B cell (primary cell): ENCODE measurements around the gene LHX5. TPM values are rescaled to one million over a fixed set of nuclear protein-coding genes. Genes with fewer than 3 reads are reported as not detected.

ENCODE experiments used
- ATAC-seq: fragments of 200-7000 bp; cut with Tn5 transposase; one replicate; pipeline ENCODE4 v1.10.0; 2021; ENCODE audit warnings: low read depth, mild to moderate bottlenecking, moderate number of reproducible peaks, moderate library complexity
- CTCF ChIA-PET: fragments of 350-600 bp; sonication (Branson Sonifier 250); formaldehyde crosslinking; loops from one replicate; lab custom pipeline; 2021; ENCODE audit warnings: antibody characterized with exemption, inconsistent platforms; lab: Charles Lee
- POLR2A ChIA-PET: fragments of 350-600 bp; sonication (Branson Sonifier 250); formaldehyde crosslinking; loops from one replicate; lab custom pipeline; 2021; ENCODE audit warnings: antibody characterized with exemption; lab: Charles Lee
- DNase-seq: peaks from one replicate; pipeline ENCODE4 v3.0.0; 2013
- H2AFZ ChIP-seq: 2 replicates; pipeline ENCODE4 v1.6.1; 2012; ENCODE audit warnings: mild to moderate bottlenecking, low read depth, low read length; ENCODE audit not compliant: insufficient read depth, poor library complexity, severe bottlenecking
- H3K27ac ChIP-seq, 2 donors: 1 replicate in 1 of 2; 2 replicates in 1 of 2; pipeline ENCODE4 v1.5.1; 2012 to 2013; ENCODE audit warnings: low read length in 2 of 2, mild to moderate bottlenecking in 2 of 2, moderate library complexity in 1 of 2
- H3K27me3 ChIP-seq, 4 experiments: fragments of 200-600 bp in 1 of 4; sonication (generic) in 1 of 4; replicated peaks in 1 of 4; 1 replicate in 2 of 4; 2 replicates in 2 of 4; pipeline versions ENCODE4 v1.6.1 to v1.7.0; 2013 to 2016; ENCODE audit warnings: low read length in 3 of 4, mild to moderate bottlenecking in 2 of 4, mixed read lengths in 1 of 4, moderate library complexity in 1 of 4; ENCODE audit not compliant: insufficient read depth in 4 of 4, control insufficient read depth in 3 of 4; ENCODE audit errors: control extremely low read depth in 1 of 4
- H3K36me3 ChIP-seq, 2 experiments: replicated peaks in 1 of 2; 1 replicate in 1 of 2; 2 replicates in 1 of 2; pipeline versions ENCODE4 v1.6.1 to v1.7.1; 2013; ENCODE audit warnings: low read length in 1 of 2; ENCODE audit not compliant: insufficient read depth in 2 of 2, control insufficient read depth in 1 of 2; ENCODE audit errors: control extremely low read depth in 1 of 2, extremely low read depth in 1 of 2
- H3K4me1 ChIP-seq, 2 donors: fragments of 200-600 bp in 1 of 2; sonication (generic) in 1 of 2; 1 replicate in 1 of 2; 2 replicates in 1 of 2; pipeline versions ENCODE4 v1.5.1 to v1.6.1; 2013 to 2017; ENCODE audit warnings: low read length in 2 of 2; ENCODE audit not compliant: control insufficient read depth in 2 of 2, insufficient read depth in 2 of 2
- H3K4me2 ChIP-seq: replicated peaks from 2 replicates; pipeline ENCODE3; 2012; ENCODE audit warnings: mild to moderate bottlenecking, low read depth, low read length; ENCODE audit not compliant: poor library complexity, severe bottlenecking
- H3K4me3 ChIP-seq, 5 experiments: fragments of 200-600 bp in 1 of 5; sonication (generic) in 1 of 5; 1 replicate in 3 of 5; 2 replicates in 2 of 5; pipeline versions ENCODE4 v1.5.1 to v1.7.0; 2011 to 2016; ENCODE audit warnings: low read length in 4 of 5, mild to moderate bottlenecking in 4 of 5, low read depth in 2 of 5, control low read depth in 1 of 5, moderate library complexity in 1 of 5; ENCODE audit not compliant: insufficient read depth in 1 of 5; ENCODE audit errors: control extremely low read depth in 1 of 5, extremely low read depth in 1 of 5
- H3K79me2 ChIP-seq: fragments of 200-600 bp; sonication (generic); one replicate; pipeline ENCODE4 v1.6.0; 2016; ENCODE audit warnings: low read length; ENCODE audit not compliant: control insufficient read depth, insufficient read depth
- H3K9ac ChIP-seq: fragments of 200-600 bp; sonication (generic); 2 replicates; pipeline ENCODE4 v1.6.1; 2017; ENCODE audit warnings: mild to moderate bottlenecking, low read length, moderate library complexity
- H3K9me3 ChIP-seq, 3 donors: one replicate each; pipeline versions ENCODE4 v1.6.1 to v1.7.1; 2013; ENCODE audit warnings: low read length in 2 of 3; ENCODE audit not compliant: control insufficient read depth in 2 of 3, insufficient read depth in 1 of 3; ENCODE audit errors: control extremely low read depth in 1 of 3
- H4K20me1 ChIP-seq: 2 replicates; pipeline ENCODE4 v1.6.0; 2012; ENCODE audit warnings: mild to moderate bottlenecking, low read length; ENCODE audit not compliant: insufficient read depth, control insufficient read depth, poor library complexity, severe bottlenecking
- H3K27ac Mint-ChIP-seq: one replicate; pipeline ENCODE4 v1.8.0; 2021; ENCODE audit warnings: mixed read lengths
- H3K27me3 Mint-ChIP-seq: one replicate; pipeline ENCODE4 v1.8.0; 2021; ENCODE audit warnings: mixed read lengths
- H3K4me1 Mint-ChIP-seq: one replicate; pipeline ENCODE4 v1.8.0; 2021; ENCODE audit warnings: mixed read lengths
- H3K4me3 Mint-ChIP-seq: one replicate; pipeline ENCODE4 v1.8.0; 2021; ENCODE audit warnings: mixed read lengths
- H3K9me3 Mint-ChIP-seq: one replicate; pipeline ENCODE4 v1.8.0; 2022; ENCODE audit warnings: mixed read lengths; ENCODE audit not compliant: insufficient read depth
- CTCF ChIP-seq: fragments of 200-600 bp; IDR thresholded peaks from one replicate; pipeline ENCODE4 v1.8.0; 2022; ENCODE audit warnings: antibody characterized with exemption, mild to moderate bottlenecking
- EZH2 ChIP-seq: IDR thresholded peaks from 2 replicates; pipeline ENCODE4 v1.6.1; 2012; ENCODE audit warnings: borderline replicate concordance, low read depth, mild to moderate bottlenecking, moderate library complexity, low read length; ENCODE audit not compliant: insufficient read depth, poor library complexity, severe bottlenecking
- WGBS: methylation state at CpG from one replicate; pipeline ENCODE4 v1.1.5; 2013; ENCODE audit warnings: missing lambda C conversion rate; ENCODE audit not compliant: insufficient coverage; 5-methylcytosine and 5-hydroxymethylcytosine counted together
- intact Hi-C: fragments of 100-400 bp; cut with micrococcal nuclease; formaldehyde crosslinking; loops from one replicate; pipeline ENCODE4 v1.10.0; 2022
- polyA plus RNA-seq: library from polyadenylated mRNA; depleted of rRNA; stranded (reverse); fragments of >200 nt; gene quantifications from 2 replicates; pipeline ENCODE4 v1.2.3, GENCODE V29; 2012
- total RNA-seq, 2 donors: library from RNA; stranded (reverse); fragments of 120-200 nt in 1 of 2; gene quantifications; 1 replicate in 1 of 2; 2 replicates in 1 of 2; pipeline versions ENCODE4 v1.2.3 to v1.2.4, GENCODE V29; 2013 to 2022

Gene LHX5
- total and polyA plus RNA-seq, 2 donors (not counting 1 experiment from before 2014, with no cell fraction given) = not detected

GRCh38 chr12:113445544-113446171, 26.0 kb downstream of the LHX5 start:
- ATAC-seq (no peak), DNase-seq (no peak)
- H3K9ac ChIP-seq = no peak overlapping the region
- no peak overlapping the region for H3K4me2 ChIP-seq
- no peak overlapping the region for H3K27ac ChIP-seq
- ChIA-PET POLR2A (no interaction called here), CTCF (interaction anchor here (0.7 kb wide), 1 partner anchor 16 kb away, joined by 3 read pairs; no protein-coding TSS in a partner anchor)
- H4K20me1 ChIP-seq = no peaks in the 10 kb centered on the region
- TF ChIP-seq CTCF (no peak), EZH2 (no peak)
- no peaks in the 10 kb centered on the region for H3K79me2 ChIP-seq
- H3K27me3 Mint-ChIP-seq = peaks cover 39% of the 10 kb centered on the region
- H3K9me3 Mint-ChIP-seq = no peaks in the 10 kb centered on the region
- no peaks in the 10 kb centered on the region for H3K36me3 ChIP-seq
- H3K4me3 Mint-ChIP-seq = no peak overlapping the region
- H3K27me3 ChIP-seq = peaks cover 0 to 20% (median 5%) of the 10 kb centered on the region in 4 experiments
- no peak overlapping the region for H3K27ac Mint-ChIP-seq
- no peak overlapping the region for H2AFZ ChIP-seq
- WGBS = 100% methylated on average over 1 of the region's 6 CpGs
- H3K4me3 ChIP-seq = no peak overlapping the region
- no peaks in the 10 kb centered on the region for H3K4me1 Mint-ChIP-seq
- peaks cover 0 to 19% (median 0%) of the 10 kb centered on the region in 3 donors for H3K9me3 ChIP-seq
- no peaks in the 10 kb centered on the region for H3K4me1 ChIP-seq
- intact Hi-C loops = no loop called here

- TF ChIP-seq CTCF (no peak), EZH2 (no peak)
- Histone ChIP-seq H3K27me3 (peaks cover 0 to 28% (median 10%) of the 10 kb centered on the region in 4 experiments), H3K4me2 (no peak overlapping the region), H4K20me1 (no peaks in the 10 kb centered on the region), H3K79me2 (no peaks in the 10 kb centered on the region), H3K36me3 (no peaks in the 10 kb centered on the region), H2AFZ (no peak overlapping the region), H3K9ac (no peak overlapping the region), H3K27ac (no peak overlapping the region), H3K9me3 (peaks cover 0 to 19% (median 0%) of the 10 kb centered on the region in 3 donors), H3K4me3 (no peak overlapping the region), H3K4me1 (no peaks in the 10 kb centered on the region)
- ATAC-seq (no peak), DNase-seq (no peak)
- CTCF ChIA-PET = no interaction called here
- intact Hi-C loops = no loop called here
- no peak overlapping the region for H3K27ac Mint-ChIP-seq
- H3K27me3 Mint-ChIP-seq = peaks cover 35% of the 10 kb centered on the region
- WGBS = 94% methylated on average over 6 of the region's 6 CpGs
- H3K4me3 Mint-ChIP-seq = no peak overlapping the region
- no peaks in the 10 kb centered on the region for H3K9me3 Mint-ChIP-seq
- POLR2A ChIA-PET = no interaction called here
- H3K4me1 Mint-ChIP-seq = no peaks in the 10 kb centered on the region
These were observed 28.6 kb downstream of the LHX5 start for GRCh38 chr12:113443030-113443539.
